ENCODE results near the gene RAPGEF4. TPM values are rescaled to one million over a fixed set of nuclear protein-coding genes. Genes with fewer than 3 reads are reported as not detected.

The RAPGEF4 gene
- total RNA-seq, 1 experiment from 2014 or later = 1.4 TPM

DNA sequence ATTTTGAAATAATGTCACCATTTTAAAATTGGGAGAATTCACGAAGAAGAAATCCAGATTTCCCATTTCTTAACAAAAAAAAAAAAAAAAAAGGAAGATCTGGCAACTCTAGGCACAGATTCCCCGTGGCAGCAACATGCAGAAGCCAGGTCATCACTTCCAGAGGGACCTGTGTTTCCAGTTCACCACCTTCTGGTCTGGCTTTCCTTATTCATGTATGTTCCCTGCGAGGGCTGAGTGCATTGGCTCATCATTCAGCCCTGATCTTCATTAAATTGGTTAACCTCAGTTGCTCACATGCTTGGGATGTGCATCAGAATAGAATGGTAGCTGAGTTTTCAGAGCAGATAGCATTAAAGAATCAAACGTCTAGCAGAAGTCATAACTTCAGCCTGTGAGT is 315.0 kb downstream of the RAPGEF4 start:
- Histone ChIP-seq H2BK5ac (ENCODE audit: insufficient read length, low read length) (no peak overlapping the region), H4K91ac (ENCODE audit: insufficient read length, low read depth, low read length) (no peak overlapping the region), H4K8ac (replicated peaks; ENCODE audit: insufficient read length, low read depth, low read length) (no peak overlapping the region), H2BK15ac (ENCODE audit: low read depth, low read length) (no peak overlapping the region), H4K20me1 (ENCODE audit: control insufficient read depth, insufficient read depth, insufficient read length) (no peaks in the 10 kb centered on the region), H2AFZ (ENCODE audit: low read length) (no peak overlapping the region), H2BK20ac (ENCODE audit: low read depth, low read length, poor library complexity, severe bottlenecking) (no peak overlapping the region), H3K79me2 (ENCODE audit: insufficient read depth, low read length) (no peaks in the 10 kb centered on the region), H2BK120ac (ENCODE audit: low read depth, low read length, poor library complexity, severe bottlenecking) (no peak overlapping the region), H3K27ac (ENCODE audit: insufficient read length, low read depth, low read length) (no peak overlapping the region), H3K4me2 (ENCODE audit: insufficient read depth, insufficient read length, low read length) (no peak overlapping the region), H3K9me3 (ENCODE audit: control insufficient read depth, low read depth, low read length) (no peaks in the 10 kb centered on the region), H3K23me2 (ENCODE audit: insufficient read length, low read depth, low read length, poor library complexity, severe bottlenecking) (no peaks in the 10 kb centered on the region), H3K4ac (ENCODE audit: low read depth, low read length) (no peak overlapping the region), H3K23ac (ENCODE audit: insufficient read length, low read depth, low read length) (no peak overlapping the region), H3K14ac (ENCODE audit: insufficient read depth, low read length) (no peak overlapping the region), H3K9ac (ENCODE audit: extremely low read depth, insufficient read length, low read length) (no peak overlapping the region), H2AK5ac (ENCODE audit: insufficient read length, low read length) (no peak overlapping the region), H3K56ac (ENCODE audit: insufficient read length, low read depth, low read length) (no peak overlapping the region), H3K27me3 (ENCODE audit: insufficient read depth, low read length) (no peaks in the 10 kb centered on the region), H3K79me1 (ENCODE audit: insufficient read depth, low read depth, low read length, poor library complexity, severe bottlenecking) (no peaks in the 10 kb centered on the region), H4K5ac (ENCODE audit: insufficient read length, low read depth, low read length) (no peak overlapping the region), H2BK12ac (ENCODE audit: insufficient read length, low read depth, low read length) (no peak overlapping the region), H3K4me1 (ENCODE audit: insufficient read depth, low read length) (no peaks in the 10 kb centered on the region), H3K18ac (ENCODE audit: insufficient read length, low read depth, low read length) (no peak overlapping the region), H3T11ph (ENCODE audit: low read length) (no peak overlapping the region)
- TF ChIP-seq CTCF (conservative IDR thresholded peaks at IDR 0.05) = no peak
- H3K36me3 Mint-ChIP-seq (ENCODE audit: insufficient read depth in 1 of 3, low read depth in 3 of 3) = no peaks in the 10 kb centered on the region
- WGBS (ENCODE audit: extremely low coverage, insufficient read length, low lambda C conversion rate) = no CpG with 5 or more reads among the region's 4 CpGs
- no peak overlapping the region for H3K4me3 Mint-ChIP-seq
- no peaks in the 10 kb centered on the region for H3K4me1 Mint-ChIP-seq
- H3K9me3 Mint-ChIP-seq = no peaks in the 10 kb centered on the region
- H3K27ac Mint-ChIP-seq = no peak overlapping the region
- no peak for DNase-seq
- H3K27me3 Mint-ChIP-seq (ENCODE audit: low read depth) = 0 out of 2 replicates have a peak, but pooled peaks cover 1% of the 10 kb centered on the region
